ENCODE measurements around the gene FMNL2. TPM values are rescaled to one million over a fixed set of nuclear protein-coding genes. Genes with fewer than 3 reads are reported as not detected.

FMNL2 gene
- total RNA-seq, 1 donor from 2014 or later: 3.4 TPM

GRCh38 chr2:152600697-152601096, 265.7 kb downstream of the FMNL2 start:
- ATAC-seq (no peak), DNase-seq (ENCODE audit: low spot score) (no peak)

DNA sequence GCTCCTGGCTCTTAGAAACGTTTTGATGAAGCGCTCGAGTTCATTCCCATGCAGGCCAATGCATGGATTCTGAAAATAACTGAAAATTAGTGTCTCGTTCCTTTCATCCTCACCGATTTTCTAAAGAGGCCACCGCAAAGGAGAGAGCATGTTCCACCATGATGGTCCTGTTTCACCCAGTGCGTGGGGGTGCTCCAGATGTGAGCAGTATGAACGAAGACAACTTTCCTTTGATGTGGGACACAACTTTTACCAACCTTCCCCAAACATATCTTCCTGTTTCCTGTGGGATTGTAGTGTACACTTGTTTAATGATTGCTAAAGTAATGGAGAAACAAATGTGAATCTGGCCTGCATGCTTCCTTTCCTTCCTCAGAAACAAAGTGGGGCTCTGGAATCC, 267.8 kb downstream of the FMNL2 start:
- DNase-seq (ENCODE audit: low spot score) (no peak), ATAC-seq (no peak)

DNA sequence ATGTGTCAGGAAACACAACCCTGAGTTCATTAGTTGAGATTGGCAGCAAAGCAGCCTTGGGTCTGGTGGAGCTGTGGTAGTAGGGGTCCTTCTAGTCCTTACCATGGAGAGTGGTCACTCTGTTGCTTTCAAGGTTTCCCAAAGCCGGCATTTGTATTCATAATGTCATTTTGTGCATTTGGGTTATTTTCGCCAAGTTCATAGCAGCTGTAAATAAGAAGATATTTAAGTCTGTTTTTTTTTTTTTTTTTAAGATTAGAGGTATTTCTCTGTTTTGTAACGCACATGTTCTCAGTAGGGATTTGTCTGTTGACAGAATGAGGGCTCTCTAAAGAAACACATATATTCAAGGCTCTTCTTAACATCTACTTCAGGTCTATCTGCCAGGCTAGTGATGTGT, 268.2 kb downstream of the FMNL2 start:
- ATAC-seq: no peak
- no peak for DNase-seq (ENCODE audit: low spot score)

DNA sequence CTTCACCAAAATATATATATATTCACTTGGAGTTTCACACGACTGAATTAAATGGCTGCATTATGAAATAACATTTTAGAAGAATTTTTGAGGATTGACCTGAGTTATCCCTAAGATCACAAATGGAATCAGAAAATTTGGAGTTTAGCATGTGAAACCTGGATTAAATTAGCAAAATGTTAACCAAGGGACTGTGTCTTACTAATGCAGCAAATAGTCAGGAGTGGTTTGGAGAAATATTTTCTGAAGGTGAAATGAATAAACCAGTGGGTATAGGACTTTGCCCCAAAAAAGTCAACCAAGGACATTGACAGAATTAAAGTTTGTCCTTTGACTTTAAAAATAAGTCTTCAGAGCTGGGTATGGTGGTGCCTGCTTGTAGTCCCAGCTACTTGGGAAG, 271.1 kb downstream of the FMNL2 start:
- DNase-seq (ENCODE audit: low spot score): no peak
- ATAC-seq: no peak

DNA sequence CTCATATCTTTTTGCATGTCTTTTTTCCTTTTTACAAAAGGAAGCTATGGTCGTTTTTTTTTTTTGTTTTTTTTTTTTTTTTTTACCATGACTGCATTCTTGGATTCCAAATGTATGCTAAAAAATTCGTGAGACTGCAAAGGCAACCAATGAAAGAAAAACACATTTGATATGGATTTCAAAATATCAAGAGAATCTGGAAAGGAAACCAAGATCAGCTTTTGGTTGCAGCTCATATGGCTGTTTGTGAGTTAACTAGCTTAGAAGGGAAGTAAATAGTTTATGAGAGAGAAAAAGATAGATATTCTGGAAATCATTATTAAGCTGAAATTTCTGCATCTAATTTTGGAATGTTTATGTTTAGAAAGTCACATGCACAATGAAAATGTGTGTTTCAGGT, 272.0 kb downstream of the FMNL2 start:
- no peak for ATAC-seq
- DNase-seq (ENCODE audit: low spot score): no peak

GRCh38 chr2:152607793-152608300, 272.9 kb downstream of the FMNL2 start:
- no peak for DNase-seq (ENCODE audit: low spot score)
- ATAC-seq: no peak

GRCh38 chr2:152609154-152609553, 274.2 kb downstream of the FMNL2 start:
- no peak for ATAC-seq
- no peak for DNase-seq (ENCODE audit: low spot score)

DNA sequence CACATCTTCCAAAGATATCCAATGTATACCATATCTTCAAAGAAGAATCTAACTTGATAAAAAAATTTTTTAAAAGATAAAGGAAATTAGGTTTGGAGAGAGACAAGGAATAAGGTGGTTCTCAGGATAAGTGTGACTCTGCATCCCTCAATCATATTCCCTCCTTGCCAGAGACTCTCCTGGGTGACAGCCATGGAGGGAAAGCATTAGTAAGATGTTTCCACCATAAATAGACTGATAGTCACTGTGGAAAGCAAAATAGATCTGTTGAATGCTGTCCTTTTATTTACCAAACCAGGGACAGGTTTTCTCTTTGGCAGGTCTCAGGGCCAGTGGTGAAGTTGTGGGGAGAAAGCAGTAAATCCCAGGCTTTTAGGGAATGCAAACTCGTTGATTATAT, 274.7 kb downstream of the FMNL2 start:
- DNase-seq (ENCODE audit: low spot score): no peak
- ATAC-seq: no peak

DNA sequence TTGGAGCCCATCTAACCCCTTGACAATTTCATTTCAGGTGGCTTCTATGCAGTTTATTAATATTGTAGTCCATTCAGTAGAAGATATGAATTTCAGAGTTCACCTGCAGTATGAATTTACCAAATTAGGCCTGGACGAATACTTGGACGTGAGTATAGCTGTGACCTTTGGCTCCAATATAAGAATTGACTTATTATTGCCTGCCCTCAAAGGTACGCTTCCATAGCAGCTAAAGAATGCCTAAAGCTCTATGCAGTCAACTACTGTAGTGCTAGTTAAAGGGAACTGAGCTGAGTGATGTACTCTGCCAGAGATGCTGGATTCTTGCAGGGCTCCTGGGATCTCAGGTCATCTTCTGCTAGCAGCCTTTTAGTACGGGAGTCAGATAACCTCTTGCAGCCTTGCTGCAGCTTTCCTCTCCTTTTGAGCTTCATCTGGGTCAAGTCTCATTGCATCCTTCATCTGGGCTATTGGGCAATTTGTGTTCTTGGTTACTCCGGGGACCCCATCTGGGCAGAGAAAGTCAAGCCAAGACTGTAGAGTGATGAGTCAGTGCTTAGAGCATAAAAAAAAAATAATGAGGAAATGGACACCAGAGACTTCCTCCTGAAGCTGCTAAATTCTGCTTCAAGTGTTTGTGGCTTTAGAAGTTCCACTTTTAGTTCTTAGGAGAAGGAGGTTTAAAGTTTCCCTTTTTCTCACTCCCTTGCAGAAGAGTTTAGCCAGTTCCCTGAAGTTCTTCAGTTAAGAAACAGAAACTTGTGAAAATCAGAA, 276.7 kb downstream of the FMNL2 start:
- DNase-seq (ENCODE audit: low spot score) (no peak), ATAC-seq (peak; percentile 49)

DNA sequence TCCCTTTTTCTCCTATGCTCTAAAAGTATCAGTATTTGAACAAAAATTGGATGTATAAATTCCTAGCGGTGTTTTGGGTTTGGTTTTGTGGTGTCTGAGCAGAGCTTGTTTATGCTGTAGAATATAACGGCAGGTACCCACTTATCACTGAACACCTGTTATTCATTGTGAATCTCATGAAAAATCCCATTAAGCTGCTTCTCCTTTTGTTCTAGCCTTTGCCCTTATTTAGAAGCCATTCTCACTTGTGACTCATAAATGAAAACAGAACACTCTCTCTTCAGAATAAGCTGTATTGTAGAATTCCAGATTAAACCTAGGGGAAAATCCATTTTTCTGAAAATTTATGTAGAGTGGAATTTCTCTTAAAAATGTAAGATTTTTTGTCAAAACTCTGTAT, 278.3 kb downstream of the FMNL2 start:
- no peak for DNase-seq (ENCODE audit: low spot score)
- no peak for ATAC-seq

DNA sequence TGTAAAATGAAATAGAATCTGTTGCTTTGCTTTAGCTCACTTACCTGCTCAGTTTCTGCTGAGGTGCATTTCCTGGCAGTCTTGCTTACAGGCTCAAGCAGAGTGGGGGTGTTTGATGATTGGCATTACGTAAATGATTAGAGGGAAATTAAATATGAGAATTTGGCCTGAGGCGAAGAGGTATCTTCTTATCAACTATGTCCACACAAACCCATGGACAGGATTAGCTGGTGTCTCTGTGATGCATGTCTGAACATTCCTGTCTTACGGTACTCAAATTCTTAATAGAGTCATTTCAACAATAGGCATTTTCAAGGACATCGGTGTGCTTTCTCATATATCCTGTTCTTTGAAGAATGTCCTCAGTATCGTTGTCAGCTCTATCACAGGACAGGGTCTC, 280.2 kb downstream of the FMNL2 start:
- ATAC-seq: no peak
- DNase-seq (ENCODE audit: low spot score): no peak

DNA sequence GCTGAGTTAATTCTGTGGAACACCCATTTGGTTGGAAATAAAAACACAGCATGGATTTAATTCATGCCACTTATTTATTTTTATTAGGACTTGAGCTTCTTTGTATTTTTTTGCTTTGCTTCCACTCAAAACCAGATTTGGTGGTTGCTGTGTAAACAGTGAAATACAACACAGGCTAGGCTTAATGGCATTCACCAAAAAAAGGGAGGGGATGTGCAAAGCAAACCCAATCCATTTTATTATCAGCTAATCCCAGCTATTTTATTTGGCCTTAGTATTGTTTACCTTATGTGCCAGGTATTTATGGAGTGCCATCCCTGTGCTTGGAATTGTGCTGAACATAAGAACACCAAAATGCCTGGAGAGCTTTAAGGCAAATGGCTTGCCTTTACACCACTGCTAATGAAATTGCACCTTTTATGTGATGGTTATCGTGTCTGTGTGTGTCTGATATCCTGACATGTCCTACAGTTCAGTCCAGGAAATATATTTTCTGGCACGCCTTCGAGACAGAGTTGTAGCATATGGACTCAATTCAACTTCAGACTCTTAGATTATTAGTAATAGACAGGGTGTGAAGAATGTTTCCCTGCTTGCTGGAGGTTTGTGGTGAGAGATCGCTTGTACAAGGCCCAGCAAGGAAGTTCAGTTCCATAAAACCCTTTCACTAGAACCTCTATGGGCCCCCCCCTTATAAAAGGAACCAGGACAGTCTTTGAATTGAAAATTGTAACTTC, 282.6 kb downstream of the FMNL2 start:
- DNase-seq (ENCODE audit: low spot score) (no peak), ATAC-seq (no peak)

GRCh38 chr2:152618193-152618564, 283.2 kb downstream of the FMNL2 start:
- DNase-seq (ENCODE audit: low spot score) (no peak), ATAC-seq (no peak)

- DNase-seq (ENCODE audit: low spot score) (no peak), ATAC-seq (no peak)
Observed at GRCh38 chr2:152620208-152620607, 285.2 kb downstream of the FMNL2 start.

DNA sequence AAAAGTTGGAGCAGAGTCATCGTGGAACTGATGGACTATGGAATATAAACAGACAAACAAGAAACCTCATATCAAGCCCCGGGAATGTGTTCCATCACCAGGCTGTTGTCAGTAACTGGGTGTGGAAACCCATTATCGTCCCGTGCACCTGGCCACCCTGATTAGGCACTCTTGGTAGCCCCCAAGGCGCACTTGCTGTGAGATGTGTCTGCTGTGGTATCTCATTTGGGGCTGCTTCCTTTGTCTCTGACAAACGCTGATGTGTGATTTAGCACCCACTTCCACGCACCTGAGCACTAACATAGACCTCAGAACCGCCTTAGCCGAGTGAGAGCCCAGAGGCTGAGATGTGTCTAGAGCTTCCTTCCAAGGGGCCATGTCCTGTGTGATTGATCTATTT, 286.0 kb downstream of the FMNL2 start:
- DNase-seq (ENCODE audit: low spot score): no peak
- ATAC-seq: no peak

- ATAC-seq: no peak
- no peak for DNase-seq (ENCODE audit: low spot score)
Observed at GRCh38 chr2:152622219-152622618, 287.2 kb downstream of the FMNL2 start.

DNA sequence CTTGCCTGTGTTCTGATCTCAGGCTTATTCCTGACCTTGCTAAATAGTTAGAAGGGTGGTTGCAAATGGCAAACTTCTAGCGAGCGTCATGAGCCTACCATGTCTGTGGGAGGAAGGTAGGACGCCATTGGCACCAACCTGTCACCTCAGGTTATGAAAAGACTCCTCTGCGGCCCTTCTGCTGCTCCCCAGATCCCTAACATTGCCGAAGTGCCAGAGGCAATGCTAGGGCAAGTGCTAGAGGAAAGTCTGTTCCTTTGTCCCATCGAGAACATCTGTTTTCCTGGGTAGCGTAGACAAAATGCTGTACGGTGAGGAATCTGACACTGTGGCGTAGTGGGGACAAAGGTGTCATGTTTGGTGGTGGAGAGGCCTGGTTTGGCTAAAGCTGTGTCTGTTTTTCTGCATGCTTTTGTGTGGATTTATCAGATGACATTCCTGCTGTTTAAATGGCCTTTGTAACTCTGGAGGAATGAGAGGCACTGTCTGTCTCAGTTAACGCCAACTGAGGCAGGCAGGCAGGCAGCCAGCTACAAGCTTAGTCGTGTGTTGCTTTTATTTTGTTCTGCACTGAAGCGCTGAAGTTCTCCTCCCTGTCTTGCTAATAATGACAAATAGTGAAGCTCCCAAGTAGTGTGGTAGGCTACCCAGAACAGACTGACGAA, 288.2 kb downstream of the FMNL2 start:
- ATAC-seq: no peak
- DNase-seq (ENCODE audit: low spot score): no peak

DNA sequence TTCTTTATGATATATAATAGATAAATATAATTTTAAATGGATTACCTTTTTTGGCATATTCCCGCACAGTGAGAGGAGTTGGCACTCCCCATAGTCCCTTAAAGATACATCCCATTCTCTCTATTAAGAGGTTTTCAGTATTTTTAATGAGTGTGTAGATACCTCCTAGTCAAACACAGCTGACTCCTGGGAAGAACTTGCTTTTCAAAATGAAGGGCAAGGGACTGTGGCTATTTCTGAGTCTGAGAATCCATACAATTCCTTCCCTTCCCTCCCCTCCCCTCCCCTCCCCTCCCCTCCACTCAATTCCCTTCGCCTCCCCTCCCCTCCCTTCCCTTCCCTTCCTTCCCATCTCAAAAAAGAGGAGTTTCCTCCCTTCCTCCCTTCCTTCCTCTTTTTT, 288.8 kb downstream of the FMNL2 start:
- ATAC-seq: no peak

GRCh38 chr2:152624805-152625204, 289.8 kb downstream of the FMNL2 start:
- ATAC-seq: no peak
- DNase-seq (ENCODE audit: low spot score): no peak

More for the DNA sequence above, 288.8 kb downstream of the FMNL2 start:
- DNase-seq (ENCODE audit: low spot score): no peak

DNA sequence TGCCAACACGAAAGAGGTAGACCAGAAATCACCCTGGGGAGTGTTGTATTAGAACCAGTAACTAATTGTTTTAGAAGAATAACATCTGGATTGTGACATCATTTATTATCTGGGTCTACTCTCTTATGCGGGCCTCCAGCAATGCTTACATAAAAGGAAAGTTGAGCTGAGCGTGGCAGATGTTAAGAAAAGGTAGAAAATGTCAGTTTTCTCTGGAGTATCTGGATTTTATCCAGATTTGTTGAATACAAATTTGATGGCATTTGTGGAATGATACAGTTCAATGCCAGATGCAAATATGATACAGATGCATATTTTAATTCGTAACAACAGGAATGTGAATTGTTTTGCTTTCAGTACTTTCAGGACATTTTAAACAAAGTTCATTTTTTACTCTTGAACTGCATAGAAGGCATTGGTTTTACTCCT, 292.0 kb downstream of the FMNL2 start:
- no peak for DNase-seq (ENCODE audit: low spot score)
- ATAC-seq: no peak

- DNase-seq (ENCODE audit: low spot score) (no peak), ATAC-seq (peak; percentile 69)
Observed at GRCh38 chr2:152627351-152627957, 292.5 kb downstream of the FMNL2 start.

Data from left lobe of liver (tissue), 2 donors.